ENCODE results near the gene CYYR1. TPM values are rescaled to one million over a fixed set of nuclear protein-coding genes. Genes with fewer than 3 reads are reported as not detected.

Gene CYYR1
- total RNA-seq, 1 donor, result not detected

DNA sequence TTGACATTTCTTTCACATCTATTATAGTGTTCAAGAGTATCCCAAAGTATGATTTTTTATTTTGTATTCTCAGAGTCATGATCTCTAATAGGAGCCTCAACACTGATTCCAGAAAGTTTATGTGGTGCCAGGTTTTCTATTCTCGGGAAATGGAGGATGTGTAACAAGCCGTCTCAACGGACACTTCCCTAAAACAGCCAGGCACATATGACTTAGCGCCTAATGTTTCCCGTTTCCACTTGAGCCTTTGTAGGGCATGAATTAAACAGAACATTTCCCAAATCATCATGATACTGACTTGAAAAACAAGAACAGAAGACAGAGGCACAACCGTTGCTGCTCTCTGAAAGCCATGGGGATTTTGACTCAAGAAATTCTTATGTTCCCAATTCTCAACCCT, 8.0 kb downstream of the CYYR1 start:
- no peaks in the 10 kb centered on the region for H3K79me2 ChIP-seq (ENCODE audit: insufficient read depth, low read length)
- H4K20me1 ChIP-seq (ENCODE audit: insufficient read depth, low read length), result no peaks in the 10 kb centered on the region
- no peaks in the 10 kb centered on the region for H3K36me3 ChIP-seq (ENCODE audit: insufficient read depth, low read length)
- no peaks in the 10 kb centered on the region for H3K4me1 ChIP-seq (ENCODE audit: insufficient read depth, low read length)
- H3K27me3 ChIP-seq (ENCODE audit: insufficient read depth, low read length), result no peaks in the 10 kb centered on the region
- no peak overlapping the region for H2AFZ ChIP-seq (ENCODE audit: low read length)
- H3K4me3 ChIP-seq (ENCODE audit: insufficient read depth, low read length), result no peak overlapping the region
- no peak overlapping the region for H3K4me2 ChIP-seq (ENCODE audit: insufficient read depth, low read length)
- TF ChIP-seq, protein P1, sequence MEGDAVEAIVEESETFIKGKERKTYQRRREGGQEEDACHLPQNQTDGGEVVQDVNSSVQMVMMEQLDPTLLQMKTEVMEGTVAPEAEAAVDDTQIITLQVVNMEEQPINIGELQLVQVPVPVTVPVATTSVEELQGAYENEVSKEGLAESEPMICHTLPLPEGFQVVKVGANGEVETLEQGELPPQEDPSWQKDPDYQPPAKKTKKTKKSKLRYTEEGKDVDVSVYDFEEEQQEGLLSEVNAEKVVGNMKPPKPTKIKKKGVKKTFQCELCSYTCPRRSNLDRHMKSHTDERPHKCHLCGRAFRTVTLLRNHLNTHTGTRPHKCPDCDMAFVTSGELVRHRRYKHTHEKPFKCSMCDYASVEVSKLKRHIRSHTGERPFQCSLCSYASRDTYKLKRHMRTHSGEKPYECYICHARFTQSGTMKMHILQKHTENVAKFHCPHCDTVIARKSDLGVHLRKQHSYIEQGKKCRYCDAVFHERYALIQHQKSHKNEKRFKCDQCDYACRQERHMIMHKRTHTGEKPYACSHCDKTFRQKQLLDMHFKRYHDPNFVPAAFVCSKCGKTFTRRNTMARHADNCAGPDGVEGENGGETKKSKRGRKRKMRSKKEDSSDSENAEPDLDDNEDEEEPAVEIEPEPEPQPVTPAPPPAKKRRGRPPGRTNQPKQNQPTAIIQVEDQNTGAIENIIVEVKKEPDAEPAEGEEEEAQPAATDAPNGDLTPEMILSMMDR (IDR thresholded peaks at IDR 0.05; ENCODE audit: extremely low read depth, low read depth, low read length), result no peak
- H3K9me3 ChIP-seq (ENCODE audit: low read depth, low read length), result no peaks in the 10 kb centered on the region
- DNase-seq (ENCODE audit: insufficient read length, low spot score, missing footprints), result no peak
- H3K27ac ChIP-seq (ENCODE audit: low read depth, low read length), result no peak overlapping the region

DNA sequence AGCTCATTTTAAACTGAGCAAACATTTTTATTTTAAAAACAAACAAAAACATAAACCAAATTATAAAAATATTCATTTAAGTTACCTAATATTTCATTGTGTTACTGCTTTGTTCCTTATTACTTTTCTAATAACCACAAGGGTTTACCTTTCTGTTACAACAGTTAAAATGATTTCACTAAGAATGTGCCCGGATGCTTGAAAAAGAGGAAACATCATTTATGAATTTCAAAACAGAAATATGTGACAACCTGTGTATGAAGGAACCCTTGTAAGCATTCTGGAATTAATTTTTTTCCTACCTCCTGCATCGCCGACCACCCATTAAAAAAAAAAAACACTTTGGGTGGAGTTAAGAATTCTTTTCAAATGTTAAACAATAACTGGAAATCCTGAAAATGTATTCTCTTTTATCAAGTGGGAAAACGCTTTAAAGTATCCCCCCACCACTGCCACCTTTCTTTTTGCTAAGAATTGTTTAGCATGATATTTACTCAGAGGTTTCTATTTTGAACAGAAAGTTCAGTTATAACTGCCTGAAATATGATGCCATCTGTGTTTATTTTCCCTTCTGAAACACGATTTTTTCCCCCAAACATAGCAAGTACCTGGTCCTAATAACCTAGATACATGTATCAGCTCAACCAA, 9.1 kb downstream of the CYYR1 start:
- Histone ChIP-seq H3K27me3 (ENCODE audit: insufficient read depth, low read length) (no peaks in the 10 kb centered on the region), H3K36me3 (ENCODE audit: insufficient read depth, low read length) (no peaks in the 10 kb centered on the region), H3K9me3 (ENCODE audit: low read depth, low read length) (no peaks in the 10 kb centered on the region), H3K27ac (ENCODE audit: low read depth, low read length) (no peak overlapping the region), H3K4me3 (ENCODE audit: insufficient read depth, low read length) (no peak overlapping the region), H2AFZ (ENCODE audit: low read length) (no peak overlapping the region), H3K4me1 (ENCODE audit: insufficient read depth, low read length) (no peaks in the 10 kb centered on the region), H3K79me2 (ENCODE audit: insufficient read depth, low read length) (no peaks in the 10 kb centered on the region), H3K4me2 (ENCODE audit: insufficient read depth, low read length) (no peak overlapping the region), H4K20me1 (ENCODE audit: insufficient read depth, low read length) (no peaks in the 10 kb centered on the region)
- no peak for DNase-seq (ENCODE audit: insufficient read length, low spot score, missing footprints)
- TF ChIP-seq, protein P1 (IDR thresholded peaks at IDR 0.05; ENCODE audit: extremely low read depth, low read depth, low read length), result no peak

DNA sequence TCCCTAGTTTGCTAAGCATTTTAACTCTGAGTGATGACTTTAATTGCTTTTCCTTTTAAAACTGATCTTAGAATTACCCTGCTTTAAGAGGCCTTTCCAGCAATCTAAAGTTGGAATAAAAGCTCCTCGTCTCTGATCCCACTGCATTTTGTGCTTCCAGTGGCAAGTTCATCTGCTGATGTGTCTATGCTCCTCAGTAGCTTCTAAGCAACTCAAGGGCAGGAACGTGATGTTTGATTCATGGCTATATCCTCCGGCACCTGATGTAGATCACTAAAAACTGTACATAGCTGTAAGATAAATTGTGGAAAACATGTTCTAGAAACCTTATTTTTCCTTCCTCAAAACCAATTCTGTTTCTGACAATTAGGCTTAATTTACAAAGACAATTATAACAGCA, 12.5 kb downstream of the CYYR1 start:
- Histone ChIP-seq H3K36me3 (ENCODE audit: insufficient read depth, low read length) (no peaks in the 10 kb centered on the region), H3K4me2 (ENCODE audit: insufficient read depth, low read length) (no peak overlapping the region), H3K4me3 (ENCODE audit: insufficient read depth, low read length) (no peak overlapping the region), H4K20me1 (ENCODE audit: insufficient read depth, low read length) (no peaks in the 10 kb centered on the region), H3K4me1 (ENCODE audit: insufficient read depth, low read length) (no peaks in the 10 kb centered on the region), H3K27ac (ENCODE audit: low read depth, low read length) (no peak overlapping the region), H3K9me3 (ENCODE audit: low read depth, low read length) (no peaks in the 10 kb centered on the region), H3K79me2 (ENCODE audit: insufficient read depth, low read length) (no peaks in the 10 kb centered on the region), H3K27me3 (ENCODE audit: insufficient read depth, low read length) (no peaks in the 10 kb centered on the region), H2AFZ (ENCODE audit: low read length) (no peak overlapping the region)
- TF ChIP-seq, protein P1 (IDR thresholded peaks at IDR 0.05; ENCODE audit: extremely low read depth, low read depth, low read length), result no peak
- DNase-seq (ENCODE audit: insufficient read length, low spot score, missing footprints), result no peak

DNA sequence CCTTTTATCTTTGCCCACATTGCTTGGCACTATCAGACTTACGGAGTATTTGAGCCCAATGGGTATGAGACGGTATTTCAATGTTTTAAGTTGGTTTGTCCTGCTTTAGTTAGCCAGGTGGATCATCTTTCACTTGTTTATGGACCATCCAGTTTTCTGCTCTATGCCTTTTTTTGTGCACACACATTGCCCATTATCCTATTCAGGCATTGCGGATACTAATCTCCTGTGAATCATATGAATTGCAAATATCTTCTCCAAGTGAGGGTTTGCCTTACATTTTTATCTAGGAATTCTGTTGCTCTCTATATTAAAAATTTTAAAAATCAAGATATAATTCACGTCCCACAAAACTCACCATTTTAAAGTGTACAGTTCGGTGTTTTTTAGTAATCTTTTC, 14.0 kb downstream of the CYYR1 start:
- Histone ChIP-seq H3K9me3 (ENCODE audit: low read depth, low read length) (no peaks in the 10 kb centered on the region), H3K27ac (ENCODE audit: low read depth, low read length) (no peak overlapping the region), H3K27me3 (ENCODE audit: insufficient read depth, low read length) (no peaks in the 10 kb centered on the region), H2AFZ (ENCODE audit: low read length) (no peak overlapping the region), H3K4me3 (ENCODE audit: insufficient read depth, low read length) (no peak overlapping the region), H3K36me3 (ENCODE audit: insufficient read depth, low read length) (no peaks in the 10 kb centered on the region), H3K4me2 (ENCODE audit: insufficient read depth, low read length) (no peak overlapping the region), H3K79me2 (ENCODE audit: insufficient read depth, low read length) (no peaks in the 10 kb centered on the region), H4K20me1 (ENCODE audit: insufficient read depth, low read length) (no peaks in the 10 kb centered on the region), H3K4me1 (ENCODE audit: insufficient read depth, low read length) (no peaks in the 10 kb centered on the region)
- DNase-seq (ENCODE audit: insufficient read length, low spot score, missing footprints), result no peak
- TF ChIP-seq, protein P1 (IDR thresholded peaks at IDR 0.05; ENCODE audit: extremely low read depth, low read depth, low read length), result no peak
